Measurements from ENCODE around the gene SDK1. TPM values are rescaled to one million over a fixed set of nuclear protein-coding genes. Genes with fewer than 3 reads are reported as not detected.

The SDK1 gene
- total RNA-seq, 1 donor from 2014 or later: 1.3 TPM

DNA sequence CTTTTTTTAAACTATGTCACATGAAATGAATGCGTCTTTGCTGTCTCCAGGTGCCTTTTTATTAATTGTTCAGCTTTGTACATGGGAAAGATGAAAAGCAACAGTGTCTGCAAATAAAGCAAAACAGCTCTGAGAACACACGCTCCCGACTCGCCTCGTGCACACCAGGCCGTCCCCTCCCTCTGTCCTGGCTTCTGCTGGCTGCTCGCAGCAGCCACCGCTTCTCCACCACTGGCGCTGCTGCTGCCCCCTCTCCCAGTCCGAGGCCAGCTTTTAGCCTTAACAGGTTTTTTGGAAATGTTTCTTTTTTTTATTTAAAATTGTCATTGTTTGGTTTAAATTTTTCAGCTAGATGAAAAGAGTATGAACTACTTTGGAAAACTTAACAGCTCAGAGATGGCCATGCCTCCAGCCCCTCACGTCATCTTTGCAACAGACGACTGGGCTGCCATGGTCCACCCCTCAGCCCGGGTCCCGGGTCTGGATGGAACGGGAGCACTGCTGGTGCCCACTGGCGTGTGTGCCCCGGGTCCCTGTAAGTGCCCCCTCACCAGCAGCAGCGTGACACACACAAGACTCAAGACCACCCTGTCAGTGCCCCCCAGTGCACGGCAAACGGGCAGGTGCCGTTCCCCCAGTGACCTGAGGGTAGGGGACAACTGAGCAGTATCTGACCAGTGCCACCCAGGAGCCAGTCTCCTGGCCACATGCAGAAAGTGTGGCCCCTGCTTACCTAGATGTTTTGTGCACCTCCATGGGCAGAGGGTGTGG is 965.4 kb downstream of the SDK1 start:
- H3K27me3 Mint-ChIP-seq: no peaks in the 10 kb centered on the region
- no peaks in the 10 kb centered on the region for H3K4me1 Mint-ChIP-seq
- peaks cover 2% of the 10 kb centered on the region for H3K9me3 Mint-ChIP-seq
- CTCF ChIA-PET: no interaction called here
- H3K27ac Mint-ChIP-seq: no peak overlapping the region
- POLR2A ChIA-PET: no interaction called here
- DNase-seq: no peak
- H3K4me3 Mint-ChIP-seq: no peak overlapping the region
- ATAC-seq (ENCODE audit: low read depth): no peak
- TF ChIP-seq CTCF (IDR thresholded peaks at IDR 0.05): no peak
- intact Hi-C loops (cut with micrococcal nuclease): no loop called here
- no peaks in the 10 kb centered on the region for H3K36me3 Mint-ChIP-seq (ENCODE audit: low read depth)

GRCh38 chr7:4267341-4268039 is 966.4 kb downstream of the SDK1 start:
- DNase-seq (no peak), ATAC-seq (ENCODE audit: low read depth) (no peak)
- Mint-ChIP-seq H3K36me3 (ENCODE audit: low read depth) (no peaks in the 10 kb centered on the region), H3K9me3 (peaks cover 2% of the 10 kb centered on the region), H3K4me3 (no peak overlapping the region), H3K27ac (no peak overlapping the region), H3K4me1 (no peaks in the 10 kb centered on the region), H3K27me3 (no peaks in the 10 kb centered on the region)
- CTCF ChIA-PET: no interaction called here
- POLR2A ChIA-PET: no interaction called here
- intact Hi-C loops (cut with micrococcal nuclease): no loop called here
- TF ChIP-seq CTCF (IDR thresholded peaks at IDR 0.05): no peak

DNA sequence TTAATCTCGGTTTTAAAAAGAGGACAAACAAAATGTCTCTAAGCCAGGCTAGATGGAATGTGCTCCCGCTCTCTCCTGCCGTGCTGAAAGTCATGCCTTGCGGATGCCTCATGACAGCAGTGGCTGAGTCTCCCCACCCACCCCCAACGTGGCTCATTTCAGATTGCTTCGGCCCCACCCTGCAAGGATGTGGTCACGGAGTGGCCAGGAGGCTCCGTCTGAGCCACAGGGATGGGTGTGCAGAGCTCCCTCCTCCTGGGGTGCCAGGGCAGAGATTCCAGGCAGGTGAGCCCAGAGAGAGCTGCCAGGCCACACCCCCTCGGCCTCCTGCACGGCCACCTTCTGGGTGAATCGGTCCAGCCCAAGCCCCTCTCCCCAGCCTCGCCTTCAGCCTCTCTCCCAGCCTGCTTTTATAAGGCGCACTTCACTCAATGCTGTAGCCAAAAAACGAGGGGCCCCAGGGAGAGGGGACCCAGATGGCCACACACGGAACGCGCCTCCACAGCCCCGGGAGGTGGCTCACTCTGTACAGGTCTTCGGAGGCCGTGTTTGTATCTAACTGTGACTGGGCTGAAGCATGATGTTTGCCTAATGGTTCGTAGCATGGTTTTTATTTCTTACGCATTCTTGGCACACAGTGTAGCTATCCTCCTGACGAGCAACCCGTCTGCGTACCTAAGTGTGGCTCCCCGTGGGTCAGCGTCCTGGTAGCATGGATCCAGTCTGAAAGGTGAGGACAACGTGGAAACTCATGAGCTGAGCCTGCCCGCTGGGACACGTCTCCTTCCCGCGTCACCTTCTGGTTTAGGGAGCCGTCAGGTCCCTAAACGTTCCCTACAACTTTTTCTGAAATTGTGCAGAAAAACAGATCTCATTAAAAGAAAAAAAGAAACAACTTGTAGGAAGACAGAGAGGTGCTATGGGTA is 967.3 kb downstream of the SDK1 start:
- Mint-ChIP-seq H3K36me3 (ENCODE audit: low read depth) (no peaks in the 10 kb centered on the region), H3K27me3 (no peaks in the 10 kb centered on the region), H3K9me3 (peaks cover 2% of the 10 kb centered on the region), H3K27ac (no peak overlapping the region), H3K4me1 (no peaks in the 10 kb centered on the region), H3K4me3 (no peak overlapping the region)
- POLR2A ChIA-PET: no interaction called here
- no peak for TF ChIP-seq CTCF (IDR thresholded peaks at IDR 0.05)
- intact Hi-C loops (cut with micrococcal nuclease): no loop called here
- CTCF ChIA-PET: no interaction called here
- DNase-seq: no peak
- ATAC-seq (ENCODE audit: low read depth): no peak

GRCh38 chr7:4269086-4269485 is 968.0 kb downstream of the SDK1 start:
- ATAC-seq (ENCODE audit: low read depth): no peak
- CTCF ChIA-PET: no interaction called here
- Mint-ChIP-seq H3K4me3 (no peak overlapping the region), H3K27ac (no peak overlapping the region), H3K36me3 (ENCODE audit: low read depth) (no peaks in the 10 kb centered on the region), H3K27me3 (no peaks in the 10 kb centered on the region), H3K9me3 (peaks cover 2% of the 10 kb centered on the region), H3K4me1 (no peaks in the 10 kb centered on the region)
- DNase-seq: no peak
- intact Hi-C loops (cut with micrococcal nuclease): no loop called here
- POLR2A ChIA-PET: no interaction called here
- TF ChIP-seq CTCF (IDR thresholded peaks at IDR 0.05): no peak

- no peaks in the 10 kb centered on the region for H3K4me1 Mint-ChIP-seq
- peaks cover 4% of the 10 kb centered on the region for H3K9me3 Mint-ChIP-seq
- no peak overlapping the region for H3K27ac Mint-ChIP-seq
- CTCF ChIA-PET: no interaction called here
- intact Hi-C loops (cut with micrococcal nuclease): no loop called here
- H3K36me3 Mint-ChIP-seq (ENCODE audit: low read depth): no peaks in the 10 kb centered on the region
- POLR2A ChIA-PET: no interaction called here
- ATAC-seq (ENCODE audit: low read depth) (no peak), DNase-seq (no peak)
- TF ChIP-seq CTCF (IDR thresholded peaks at IDR 0.05): no peak
- H3K27me3 Mint-ChIP-seq: no peaks in the 10 kb centered on the region
- no peak overlapping the region for H3K4me3 Mint-ChIP-seq
Observed at GRCh38 chr7:4269746-4270145, 968.7 kb downstream of the SDK1 start.

All from activated B cell treated with CpG ODN at 0.5 μM for 24 hours (primary cell).